K562 (cell line): Measurements from ENCODE around the gene TSC1. TPM values are rescaled to one million over a fixed set of nuclear protein-coding genes. Genes with fewer than 3 reads are reported as not detected.

ENCODE experiments used
- CAMTA2 ChIP-seq: fragments of 250-450 bp; sonication (Bioruptor Pico); conservative IDR thresholded peaks from 2 replicates; pipeline ENCODE4 v1.5.1; 2022
- EP400 ChIP-seq: fragments of 450-650 bp; IDR thresholded peaks from 2 replicates; pipeline ENCODE4 v1.6.1; 2017; ENCODE audit warnings: antibody characterized with exemption, mild to moderate bottlenecking, moderate library complexity
- FUS ChIP-seq: fragments of 200-400 bp; formaldehyde crosslinking; optimal IDR thresholded peaks from 2 replicates; pipeline ENCODE3; 2017; ENCODE audit warnings: low read depth, low read length
- NFE2L1 ChIP-seq: fragments of 450-650 bp; IDR thresholded peaks from 2 replicates; pipeline ENCODE4 v1.6.1; 2016; ENCODE audit warnings: missing genetic modification characterization, low read depth, mild to moderate bottlenecking, missing compliant biosample characterization, moderate library complexity, borderline replicate concordance
- SMAD4 ChIP-seq: fragments of 250-450 bp; sonication (Bioruptor Pico); conservative IDR thresholded peaks from 2 replicates; pipeline ENCODE4 v1.8.0; 2021; ENCODE audit warnings: inconsistent platforms, mild to moderate bottlenecking, moderate library complexity
- YY1 ChIP-seq, 3 experiments: IDR thresholded peaks; 2 replicates each; pipeline ENCODE4 v1.6.1; 2011; ENCODE audit warnings: low read length in 2 of 3, mild to moderate bottlenecking in 2 of 3, moderate library complexity in 2 of 3, borderline replicate concordance in 1 of 3, control low read depth in 1 of 3, low read depth in 1 of 3; ENCODE audit not compliant: insufficient read depth in 3 of 3, insufficient replicate concordance in 2 of 3, control insufficient read depth in 1 of 3, insufficient read length in 1 of 3; ENCODE audit errors: extremely low read depth in 1 of 3
- ZNF239 ChIP-seq: fragments of 250-450 bp; sonication (Bioruptor Pico); IDR thresholded peaks from 2 replicates; pipeline ENCODE4 v1.4.0; 2020; ENCODE audit warnings: mild to moderate bottlenecking
- ZNF717 ChIP-seq: fragments of 250-450 bp; sonication (Bioruptor Pico); IDR thresholded peaks from 2 replicates; pipeline ENCODE4 v1.5.0; 2021
- ZZZ3 ChIP-seq: fragments of 450-650 bp; IDR thresholded peaks from 2 replicates; pipeline ENCODE4 v1.6.1; 2016; ENCODE audit warnings: antibody characterized with exemption, mild to moderate bottlenecking, moderate library complexity
- polyA plus RNA-seq, 8 experiments: library from polyadenylated mRNA; depleted of rRNA in 4 of 8; stranded (reverse) in 5 of 8; unstranded in 3 of 8; fragments of >200 nt; fragmentation: Nextera tagmentation in 2 of 8; fragmentation: Illumina TruSeq in 1 of 8; extraction: Ambion mirVana in 2 of 8; extraction: Trizol in 1 of 8; gene quantifications; 2 replicates each; pipeline versions ENCODE4 v1.2.1 to v1.2.3, GENCODE V29; 2011 to 2014; ENCODE audit warnings: inconsistent platforms in 1 of 8, missing spikeins in 1 of 8
- total RNA-seq, 7 experiments: library from RNA; depleted of rRNA in 6 of 7; stranded (reverse); fragments of >200 nt in 6 of 7; fragmentation: Illumina TruSeq in 2 of 7; extraction: Trizol in 2 of 7; gene quantifications; 2 replicates each; pipeline versions ENCODE4 v1.2.1 to v1.2.3, GENCODE V29; 2011 to 2021; ENCODE audit warnings: low replicate concordance in 1 of 7
- TF ChIP-seq, protein P1 (sequence below): fragments of 450-650 bp; IDR thresholded peaks from 2 replicates; pipeline ENCODE4 v1.6.1; 2017; ENCODE audit warnings: antibody characterized with exemption, mild to moderate bottlenecking
- TF ChIP-seq, protein P2 (sequence below): fragments of 250-450 bp; sonication (Bioruptor Pico); IDR thresholded peaks from 2 replicates; pipeline ENCODE4 v1.8.0; 2022; ENCODE audit warnings: moderate library complexity, mild to moderate bottlenecking, inconsistent platforms
- TF ChIP-seq, protein P3 (sequence below), 2 experiments: fragments of 450-650 bp in 1 of 2; sonication (generic) in 1 of 2; formaldehyde crosslinking in 1 of 2; IDR thresholded peaks; 2 replicates each; pipeline versions ENCODE4 v1.7.1 to v1.9.0; 2016 to 2022; ENCODE audit warnings: inconsistent platforms in 1 of 2, mild to moderate bottlenecking in 1 of 2, missing genetic modification reagents in 1 of 2

Gene TSC1
- total and polyA plus RNA-seq, 9 of the 15 experiments (the other 6 are each of a cell fraction or from before 2014, with no cell fraction given) = 6.9 to 37.6 (median 18.6) TPM

DNA sequence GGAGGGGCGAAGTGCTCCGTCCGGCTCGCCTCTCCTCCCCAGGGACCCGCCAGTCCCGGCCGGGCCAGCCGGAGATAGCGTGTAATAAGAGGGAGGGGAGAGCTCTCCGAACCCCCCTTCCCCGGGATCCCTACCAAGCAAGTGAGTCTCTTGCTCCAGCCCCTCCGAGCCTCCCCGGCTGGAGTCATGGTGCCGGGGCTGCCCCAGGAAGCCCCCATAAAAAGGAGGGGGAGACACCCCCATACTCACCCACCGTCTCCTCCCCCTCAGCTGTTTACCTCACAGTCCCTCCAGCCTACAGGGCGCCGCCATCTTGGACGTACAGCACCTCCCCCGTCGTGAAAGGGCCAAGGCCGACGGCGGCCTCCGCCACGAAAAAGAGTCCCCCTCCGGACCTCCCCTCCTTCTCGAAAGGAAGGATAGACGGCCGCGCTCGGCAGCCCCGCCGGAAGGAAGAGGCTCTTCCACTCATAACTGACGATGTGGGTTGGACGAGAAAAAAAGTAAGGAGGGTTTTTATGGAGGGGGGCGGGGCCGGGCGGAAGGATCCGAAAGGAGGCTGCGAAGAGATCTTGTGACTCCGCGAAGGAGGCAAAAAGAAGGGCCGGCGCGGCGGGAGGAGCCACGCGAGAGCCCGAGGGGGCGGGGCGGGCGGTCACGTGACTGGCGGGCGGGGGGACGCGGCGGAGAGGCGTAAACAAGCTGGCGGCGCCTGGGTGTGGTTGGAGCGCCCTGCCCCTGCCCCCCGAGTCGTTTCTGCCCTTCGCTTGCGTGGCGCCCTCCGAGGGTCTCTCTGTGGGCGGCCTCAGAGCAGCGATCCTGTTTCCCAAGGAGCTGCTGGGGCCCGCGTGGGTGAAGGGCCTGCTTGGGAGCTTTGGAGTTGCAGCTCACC is at the start of gene TSC1 (continued):
- peak; percentile 97 to 99 (median 97) for TF ChIP-seq YY1 (IDR thresholded peaks at IDR 0.05; ENCODE audit: borderline replicate concordance in 1 of 3, control insufficient read depth in 1 of 3, extremely low read depth in 1 of 3, insufficient read depth in 3 of 3, insufficient read length in 1 of 3, insufficient replicate concordance in 2 of 3, low read depth in 1 of 3, low read length in 2 of 3)
- TF ChIP-seq, protein P1, sequence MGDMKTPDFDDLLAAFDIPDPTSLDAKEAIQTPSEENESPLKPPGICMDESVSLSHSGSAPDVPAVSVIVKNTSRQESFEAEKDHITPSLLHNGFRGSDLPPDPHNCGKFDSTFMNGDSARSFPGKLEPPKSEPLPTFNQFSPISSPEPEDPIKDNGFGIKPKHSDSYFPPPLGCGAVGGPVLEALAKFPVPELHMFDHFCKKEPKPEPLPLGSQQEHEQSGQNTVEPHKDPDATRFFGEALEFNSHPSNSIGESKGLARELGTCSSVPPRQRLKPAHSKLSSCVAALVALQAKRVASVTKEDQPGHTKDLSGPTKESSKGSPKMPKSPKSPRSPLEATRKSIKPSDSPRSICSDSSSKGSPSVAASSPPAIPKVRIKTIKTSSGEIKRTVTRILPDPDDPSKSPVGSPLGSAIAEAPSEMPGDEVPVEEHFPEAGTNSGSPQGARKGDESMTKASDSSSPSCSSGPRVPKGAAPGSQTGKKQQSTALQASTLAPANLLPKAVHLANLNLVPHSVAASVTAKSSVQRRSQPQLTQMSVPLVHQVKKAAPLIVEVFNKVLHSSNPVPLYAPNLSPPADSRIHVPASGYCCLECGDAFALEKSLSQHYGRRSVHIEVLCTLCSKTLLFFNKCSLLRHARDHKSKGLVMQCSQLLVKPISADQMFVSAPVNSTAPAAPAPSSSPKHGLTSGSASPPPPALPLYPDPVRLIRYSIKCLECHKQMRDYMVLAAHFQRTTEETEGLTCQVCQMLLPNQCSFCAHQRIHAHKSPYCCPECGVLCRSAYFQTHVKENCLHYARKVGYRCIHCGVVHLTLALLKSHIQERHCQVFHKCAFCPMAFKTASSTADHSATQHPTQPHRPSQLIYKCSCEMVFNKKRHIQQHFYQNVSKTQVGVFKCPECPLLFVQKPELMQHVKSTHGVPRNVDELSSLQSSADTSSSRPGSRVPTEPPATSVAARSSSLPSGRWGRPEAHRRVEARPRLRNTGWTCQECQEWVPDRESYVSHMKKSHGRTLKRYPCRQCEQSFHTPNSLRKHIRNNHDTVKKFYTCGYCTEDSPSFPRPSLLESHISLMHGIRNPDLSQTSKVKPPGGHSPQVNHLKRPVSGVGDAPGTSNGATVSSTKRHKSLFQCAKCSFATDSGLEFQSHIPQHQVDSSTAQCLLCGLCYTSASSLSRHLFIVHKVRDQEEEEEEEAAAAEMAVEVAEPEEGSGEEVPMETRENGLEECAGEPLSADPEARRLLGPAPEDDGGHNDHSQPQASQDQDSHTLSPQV = no peak
- TF ChIP-seq EP400 = peak; percentile 97
- TF ChIP-seq NFE2L1 (tag) = no peak
- no peak for TF ChIP-seq CAMTA2 (CRISPR knock-in tag)
- TF ChIP-seq, protein P2, sequence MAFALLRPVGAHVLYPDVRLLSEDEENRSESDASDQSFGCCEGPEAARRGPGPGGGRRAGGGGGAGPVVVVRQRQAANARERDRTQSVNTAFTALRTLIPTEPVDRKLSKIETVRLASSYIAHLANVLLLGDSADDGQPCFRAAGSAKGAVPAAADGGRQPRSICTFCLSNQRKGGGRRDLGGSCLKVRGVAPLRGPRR (CRISPR knock-in tag) = no peak
- TF ChIP-seq, protein P3, sequence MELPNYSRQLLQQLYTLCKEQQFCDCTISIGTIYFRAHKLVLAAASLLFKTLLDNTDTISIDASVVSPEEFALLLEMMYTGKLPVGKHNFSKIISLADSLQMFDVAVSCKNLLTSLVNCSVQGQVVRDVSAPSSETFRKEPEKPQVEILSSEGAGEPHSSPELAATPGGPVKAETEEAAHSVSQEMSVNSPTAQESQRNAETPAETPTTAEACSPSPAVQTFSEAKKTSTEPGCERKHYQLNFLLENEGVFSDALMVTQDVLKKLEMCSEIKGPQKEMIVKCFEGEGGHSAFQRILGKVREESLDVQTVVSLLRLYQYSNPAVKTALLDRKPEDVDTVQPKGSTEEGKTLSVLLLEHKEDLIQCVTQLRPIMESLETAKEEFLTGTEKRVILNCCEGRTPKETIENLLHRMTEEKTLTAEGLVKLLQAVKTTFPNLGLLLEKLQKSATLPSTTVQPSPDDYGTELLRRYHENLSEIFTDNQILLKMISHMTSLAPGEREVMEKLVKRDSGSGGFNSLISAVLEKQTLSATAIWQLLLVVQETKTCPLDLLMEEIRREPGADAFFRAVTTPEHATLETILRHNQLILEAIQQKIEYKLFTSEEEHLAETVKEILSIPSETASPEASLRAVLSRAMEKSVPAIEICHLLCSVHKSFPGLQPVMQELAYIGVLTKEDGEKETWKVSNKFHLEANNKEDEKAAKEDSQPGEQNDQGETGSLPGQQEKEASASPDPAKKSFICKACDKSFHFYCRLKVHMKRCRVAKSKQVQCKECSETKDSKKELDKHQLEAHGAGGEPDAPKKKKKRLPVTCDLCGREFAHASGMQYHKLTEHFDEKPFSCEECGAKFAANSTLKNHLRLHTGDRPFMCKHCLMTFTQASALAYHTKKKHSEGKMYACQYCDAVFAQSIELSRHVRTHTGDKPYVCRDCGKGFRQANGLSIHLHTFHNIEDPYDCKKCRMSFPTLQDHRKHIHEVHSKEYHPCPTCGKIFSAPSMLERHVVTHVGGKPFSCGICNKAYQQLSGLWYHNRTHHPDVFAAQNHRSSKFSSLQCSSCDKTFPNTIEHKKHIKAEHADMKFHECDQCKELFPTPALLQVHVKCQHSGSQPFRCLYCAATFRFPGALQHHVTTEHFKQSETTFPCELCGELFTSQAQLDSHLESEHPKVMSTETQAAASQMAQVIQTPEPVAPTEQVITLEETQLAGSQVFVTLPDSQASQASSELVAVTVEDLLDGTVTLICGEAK (IDR thresholded peaks at IDR 0.05) = peak; percentile 83
- TF ChIP-seq, protein P3 (CRISPR knock-in tag; IDR thresholded peaks at IDR 0.05) = peak; percentile 42; the same call in 1 of the 2 replicates
- TF ChIP-seq ZNF717 (CRISPR knock-in tag) = no peak
- peak; percentile 89 for TF ChIP-seq ZZZ3
- TF ChIP-seq FUS = no peak
- TF ChIP-seq SMAD4 = peak; percentile 96
- TF ChIP-seq ZNF239 (CRISPR knock-in tag) = no peak
